GM23338 (cell line): ENCODE data around the gene SCG5. TPM values are rescaled to one million over a fixed set of nuclear protein-coding genes. Genes with fewer than 3 reads are reported as not detected.
A peak's percentile ranks its signal among the peaks of the same experiment; 100 is the strongest.

Experiments used
- ATAC-seq: fragments of 200-7000 bp; cut with Tn5 transposase; 3 replicates; pipeline ENCODE4 v1.9.1; 2020
- DNase-seq: peaks from one replicate; pipeline ENCODE4 v3.0.0-alpha.2; 2015; ENCODE audit warnings: low spot score
- H2AFZ ChIP-seq: fragments of 200-600 bp; sonication (generic); 2 replicates; pipeline ENCODE4 v1.8.0; 2016; ENCODE audit warnings: antibody characterized with exemption, mild to moderate bottlenecking, moderate library complexity
- H3F3A ChIP-seq: fragments of 200-600 bp; sonication (generic); replicated peaks from 2 replicates; pipeline ENCODE4 v1.8.0; 2017; ENCODE audit warnings: antibody characterized with exemption, mixed run types, low read depth
- H3K27ac ChIP-seq: fragments of 200-600 bp; sonication (generic); 2 replicates; pipeline ENCODE4 v1.6.1; 2016; ENCODE audit warnings: low read depth
- H3K27me3 ChIP-seq: fragments of 200-600 bp; sonication (generic); 2 replicates; pipeline ENCODE4 v1.8.0; 2016; ENCODE audit warnings: mild to moderate bottlenecking, mixed run types, moderate library complexity; ENCODE audit not compliant: insufficient read depth
- H3K36me3 ChIP-seq: fragments of 200-600 bp; sonication (generic); 2 replicates; pipeline ENCODE4 v1.8.0; 2016; ENCODE audit warnings: mild to moderate bottlenecking; ENCODE audit not compliant: insufficient read depth
- H3K4me1 ChIP-seq: fragments of 200-600 bp; sonication (generic); 2 replicates; pipeline ENCODE4 v1.8.0; 2016; ENCODE audit warnings: mild to moderate bottlenecking, moderate library complexity; ENCODE audit not compliant: insufficient read depth
- H3K4me2 ChIP-seq: fragments of 200-600 bp; sonication (generic); 2 replicates; pipeline ENCODE4 v1.7.1; 2017; ENCODE audit warnings: mixed run types
- H3K4me3 ChIP-seq: fragments of 200-600 bp; sonication (generic); 2 replicates; pipeline ENCODE4 v1.6.1; 2016; ENCODE audit warnings: mixed run types
- H3K79me2 ChIP-seq: fragments of 200-600 bp; sonication (generic); replicated peaks from 2 replicates; pipeline ENCODE4 v1.8.0; 2017; ENCODE audit warnings: mild to moderate bottlenecking; ENCODE audit not compliant: insufficient read depth
- H3K9me2 ChIP-seq: fragments of 200-600 bp; sonication (generic); 2 replicates; pipeline ENCODE4 v1.8.0; 2017; ENCODE audit not compliant: insufficient read depth
- H4K20me1 ChIP-seq: fragments of 200-600 bp; sonication (generic); replicated peaks from 2 replicates; pipeline ENCODE4 v1.8.0; 2017; ENCODE audit warnings: mild to moderate bottlenecking; ENCODE audit not compliant: insufficient read depth
- H3K27ac Mint-ChIP-seq: 2 replicates; pipeline ENCODE4 v1.8.0; 2020; ENCODE audit warnings: inconsistent platforms, mild to moderate bottlenecking, moderate library complexity, mixed read lengths
- H3K27me3 Mint-ChIP-seq: 3 replicates; pipeline ENCODE4 v1.8.0; 2022; ENCODE audit warnings: low read depth, mild to moderate bottlenecking, moderate library complexity, mixed read lengths, inconsistent platforms; ENCODE audit not compliant: insufficient read depth, poor library complexity
- H3K36me3 Mint-ChIP-seq: 3 replicates; pipeline ENCODE4 v1.8.0; 2021; ENCODE audit warnings: low read depth, mild to moderate bottlenecking, inconsistent platforms, moderate library complexity, mixed read lengths
- H3K4me1 Mint-ChIP-seq: 3 replicates; pipeline ENCODE4 v1.8.0; 2020; ENCODE audit warnings: mild to moderate bottlenecking, inconsistent platforms, mixed read lengths
- H3K4me3 Mint-ChIP-seq: 3 replicates; pipeline ENCODE4 v1.8.0; 2021; ENCODE audit warnings: moderate library complexity, mild to moderate bottlenecking, inconsistent platforms, mixed read lengths
- H3K9me3 Mint-ChIP-seq: 3 replicates; pipeline ENCODE4 v1.8.0; 2020; ENCODE audit warnings: moderate library complexity, mild to moderate bottlenecking, inconsistent platforms, mixed read lengths
- CREB1 ChIP-seq: fragments of 250-450 bp; sonication (Bioruptor Pico); IDR thresholded peaks from 2 replicates; pipeline ENCODE4 v1.5.0; 2020; ENCODE audit warnings: low read depth, mild to moderate bottlenecking, moderate library complexity
- EZH2 ChIP-seq: fragments of 200-600 bp; sonication (generic); IDR thresholded peaks from one replicate; pipeline ENCODE4 v1.8.0; 2017; ENCODE audit warnings: antibody characterized with exemption, mild to moderate bottlenecking, low read depth; ENCODE audit not compliant: unreplicated experiment
- EZH2phosphoT487 ChIP-seq: fragments of 200-600 bp; sonication (generic); IDR thresholded peaks from one replicate; pipeline ENCODE4 v1.8.1; 2018; ENCODE audit warnings: antibody characterized with exemption; ENCODE audit not compliant: unreplicated experiment
- JUNB ChIP-seq: IDR thresholded peaks from one replicate; pipeline ENCODE4 v1.6.1; 2016; ENCODE audit warnings: antibody characterized with exemption; ENCODE audit not compliant: unreplicated experiment
- NANOG ChIP-seq: IDR thresholded peaks from 2 replicates; pipeline ENCODE4 v1.6.1; 2016; ENCODE audit warnings: antibody characterized with exemption, borderline replicate concordance
- POLR2AphosphoS5 ChIP-seq: IDR thresholded peaks from 2 replicates; pipeline ENCODE4 v1.6.1; 2016; ENCODE audit warnings: antibody characterized with exemption, low read depth
- ZNF114 ChIP-seq: fragments of 250-450 bp; sonication (Bioruptor Pico); IDR thresholded peaks from 2 replicates; pipeline ENCODE4 v1.5.0; 2020; ENCODE audit warnings: mild to moderate bottlenecking, moderate library complexity
- polyA plus RNA-seq: library from polyadenylated mRNA; unstranded; fragments of >200 nt; fragmentation: Nextera tagmentation; extraction: Ambion mirVana; gene quantifications from 2 replicates; pipeline ENCODE4 v1.2.1, GENCODE V29; 2016
- total RNA-seq: library from RNA; depleted of rRNA; stranded (reverse); fragments of >200 nt; shearing (Covaris generic); gene quantifications from 2 replicates; pipeline ENCODE4 v1.2.3, GENCODE V29; 2014
- TF ChIP-seq, protein P1 (sequence below), 2 experiments: fragments of 200-600 bp in 1 of 2; sonication (generic) in 1 of 2; conservative IDR thresholded peaks; 2 replicates each; pipeline versions ENCODE4 v1.5.1 to v1.6.1; 2016 to 2017; ENCODE audit warnings: antibody characterized with exemption in 2 of 2, low read depth in 2 of 2, mild to moderate bottlenecking in 2 of 2, moderate library complexity in 1 of 2
- TF ChIP-seq, protein P2 (sequence below): fragments of 250-450 bp; sonication (Bioruptor Pico); IDR thresholded peaks from 2 replicates; pipeline ENCODE4 v1.5.0; 2020; ENCODE audit warnings: mild to moderate bottlenecking, moderate library complexity
- TF ChIP-seq, protein P3 (sequence below): IDR thresholded peaks from 2 replicates; pipeline ENCODE4 v1.6.1; 2016; ENCODE audit warnings: antibody characterized with exemption

Gene SCG5
- total and polyA plus RNA-seq, 2 experiments from 2014 or later = 48.1 to 73.3 TPM

DNA sequence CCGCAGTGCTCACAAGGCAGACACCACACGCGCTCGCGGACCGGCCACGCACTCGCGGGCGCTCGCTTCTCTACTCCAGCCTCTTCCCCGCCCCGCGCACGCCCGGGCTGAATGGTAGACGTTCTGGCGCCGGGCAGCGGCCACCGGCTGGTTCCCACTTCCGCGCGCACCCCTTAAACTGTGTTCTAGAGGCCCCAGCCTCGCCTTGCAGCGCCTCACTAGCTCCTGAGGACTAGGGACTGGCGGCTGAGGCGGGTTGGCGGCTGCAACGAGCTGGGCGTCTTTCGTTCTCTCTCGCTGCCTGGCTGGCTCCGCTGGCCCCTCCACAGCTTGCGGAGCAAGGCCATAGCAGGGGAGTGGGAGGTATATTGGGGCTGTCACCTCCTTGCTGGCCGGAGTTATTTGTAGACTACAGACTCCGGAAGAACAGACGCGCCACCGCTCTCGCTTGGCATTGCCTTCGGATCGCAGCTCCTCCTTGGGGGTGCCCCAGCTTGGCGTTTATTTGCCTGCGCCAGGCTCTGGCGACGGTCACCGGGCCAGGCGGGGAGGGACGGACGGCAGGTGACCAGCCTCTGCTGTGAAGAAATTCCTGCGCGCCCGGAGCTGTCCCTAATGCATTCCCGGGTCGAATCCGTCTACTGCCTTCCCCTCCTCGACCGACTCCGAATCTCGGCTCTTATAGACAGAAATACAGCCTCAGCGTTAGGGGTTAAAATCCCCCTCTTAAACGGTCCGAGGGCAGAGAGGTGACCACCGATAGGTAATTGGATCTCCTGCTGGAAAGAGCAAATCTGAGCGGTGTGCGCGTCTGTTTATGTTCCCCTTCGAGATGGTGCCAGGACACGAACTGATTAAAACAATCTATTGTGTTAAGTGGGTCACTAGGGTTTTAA, 77.6 kb downstream of the SCG5 start:
- Mint-ChIP-seq H3K9me3 (0 out of 3 replicates have a peak, but pooled peaks cover 2% of the 10 kb centered on the region), H3K36me3 (no peaks in the 10 kb centered on the region; the same call in 2 of the 3 replicates), H3K27ac (no peak overlapping the region), H3K4me3 (peak overlapping the region; percentile 63), H3K4me1 (peaks cover 22% of the 10 kb centered on the region), H3K27me3 (peaks cover 56% of the 10 kb centered on the region)
- H3F3A ChIP-seq = no peaks in the 10 kb centered on the region; the same call in 1 of the 2 replicates
- H2AFZ ChIP-seq = peak overlapping the region; percentile 90
- peak overlapping the region; percentile 70 for H3K4me3 ChIP-seq
- H3K36me3 ChIP-seq = no peaks in the 10 kb centered on the region
- peaks cover 88% of the 10 kb centered on the region for H3K27me3 ChIP-seq
- H3K27ac ChIP-seq = no peak overlapping the region
- peaks cover 26% of the 10 kb centered on the region for H3K4me1 ChIP-seq
- H3K79me2 ChIP-seq = no peaks in the 10 kb centered on the region
- ATAC-seq = peak; percentile 39
- no peaks in the 10 kb centered on the region for H3K9me2 ChIP-seq
- TF ChIP-seq, protein P1, sequence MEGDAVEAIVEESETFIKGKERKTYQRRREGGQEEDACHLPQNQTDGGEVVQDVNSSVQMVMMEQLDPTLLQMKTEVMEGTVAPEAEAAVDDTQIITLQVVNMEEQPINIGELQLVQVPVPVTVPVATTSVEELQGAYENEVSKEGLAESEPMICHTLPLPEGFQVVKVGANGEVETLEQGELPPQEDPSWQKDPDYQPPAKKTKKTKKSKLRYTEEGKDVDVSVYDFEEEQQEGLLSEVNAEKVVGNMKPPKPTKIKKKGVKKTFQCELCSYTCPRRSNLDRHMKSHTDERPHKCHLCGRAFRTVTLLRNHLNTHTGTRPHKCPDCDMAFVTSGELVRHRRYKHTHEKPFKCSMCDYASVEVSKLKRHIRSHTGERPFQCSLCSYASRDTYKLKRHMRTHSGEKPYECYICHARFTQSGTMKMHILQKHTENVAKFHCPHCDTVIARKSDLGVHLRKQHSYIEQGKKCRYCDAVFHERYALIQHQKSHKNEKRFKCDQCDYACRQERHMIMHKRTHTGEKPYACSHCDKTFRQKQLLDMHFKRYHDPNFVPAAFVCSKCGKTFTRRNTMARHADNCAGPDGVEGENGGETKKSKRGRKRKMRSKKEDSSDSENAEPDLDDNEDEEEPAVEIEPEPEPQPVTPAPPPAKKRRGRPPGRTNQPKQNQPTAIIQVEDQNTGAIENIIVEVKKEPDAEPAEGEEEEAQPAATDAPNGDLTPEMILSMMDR (conservative IDR thresholded peaks at IDR 0.05; ENCODE audit: low read depth in 2 of 2) = no peak
- TF ChIP-seq EZH2phosphoT487 (peak; percentile 1), NANOG (no peak), EZH2 (peak; percentile 82)
- H3K4me2 ChIP-seq = peak overlapping the region; percentile 88
- peak; percentile 63 for DNase-seq
- no peaks in the 10 kb centered on the region for H4K20me1 ChIP-seq

DNA sequence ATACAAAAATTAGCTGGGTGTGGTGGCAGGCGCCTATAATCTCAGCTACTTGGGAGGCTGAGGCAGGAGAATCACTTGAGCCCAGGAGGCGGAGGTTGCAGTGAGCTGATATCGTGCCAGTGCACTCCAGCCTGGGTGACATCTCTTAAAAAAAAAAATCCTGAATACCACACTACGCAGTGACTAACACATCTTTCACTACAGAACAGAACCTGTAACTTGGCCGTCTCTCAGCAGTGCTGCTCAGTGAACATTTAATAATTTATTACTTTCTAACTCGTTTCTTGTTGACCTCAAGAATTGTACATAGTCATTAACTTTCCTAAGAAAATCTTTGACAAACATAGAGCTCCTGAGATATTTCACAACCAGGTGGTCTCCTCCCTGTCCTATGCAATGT, 80.1 kb downstream of the SCG5 start:
- DNase-seq = no peak
- no peaks in the 10 kb centered on the region for H3K79me2 ChIP-seq
- ATAC-seq = no peak
- H3K4me2 ChIP-seq = no peak overlapping the region
- Mint-ChIP-seq H3K27ac (no peak overlapping the region), H3K27me3 (peaks cover 45% of the 10 kb centered on the region), H3K4me3 (no peak overlapping the region), H3K36me3 (no peaks in the 10 kb centered on the region; the same call in 2 of the 3 replicates), H3K4me1 (peaks cover 12% of the 10 kb centered on the region), H3K9me3 (peaks cover 5% of the 10 kb centered on the region; the same call in 1 of the 3 replicates)
- H3K36me3 ChIP-seq = no peaks in the 10 kb centered on the region
- H2AFZ ChIP-seq = no peak overlapping the region
- H3K4me3 ChIP-seq = no peak overlapping the region
- H3K27me3 ChIP-seq = peaks cover 63% of the 10 kb centered on the region
- no peaks in the 10 kb centered on the region for H3K9me2 ChIP-seq
- H3F3A ChIP-seq = no peaks in the 10 kb centered on the region; the same call in 1 of the 2 replicates
- no peaks in the 10 kb centered on the region for H4K20me1 ChIP-seq
- peaks cover 17% of the 10 kb centered on the region for H3K4me1 ChIP-seq
- no peak overlapping the region for H3K27ac ChIP-seq
- TF ChIP-seq NANOG (no peak), POLR2AphosphoS5 (no peak), JUNB (no peak), EZH2 (no peak), CREB1 (CRISPR knock-in tag) (no peak), EZH2phosphoT487 (no peak), ZNF114 (CRISPR knock-in tag) (no peak)
- TF ChIP-seq, protein P2, sequence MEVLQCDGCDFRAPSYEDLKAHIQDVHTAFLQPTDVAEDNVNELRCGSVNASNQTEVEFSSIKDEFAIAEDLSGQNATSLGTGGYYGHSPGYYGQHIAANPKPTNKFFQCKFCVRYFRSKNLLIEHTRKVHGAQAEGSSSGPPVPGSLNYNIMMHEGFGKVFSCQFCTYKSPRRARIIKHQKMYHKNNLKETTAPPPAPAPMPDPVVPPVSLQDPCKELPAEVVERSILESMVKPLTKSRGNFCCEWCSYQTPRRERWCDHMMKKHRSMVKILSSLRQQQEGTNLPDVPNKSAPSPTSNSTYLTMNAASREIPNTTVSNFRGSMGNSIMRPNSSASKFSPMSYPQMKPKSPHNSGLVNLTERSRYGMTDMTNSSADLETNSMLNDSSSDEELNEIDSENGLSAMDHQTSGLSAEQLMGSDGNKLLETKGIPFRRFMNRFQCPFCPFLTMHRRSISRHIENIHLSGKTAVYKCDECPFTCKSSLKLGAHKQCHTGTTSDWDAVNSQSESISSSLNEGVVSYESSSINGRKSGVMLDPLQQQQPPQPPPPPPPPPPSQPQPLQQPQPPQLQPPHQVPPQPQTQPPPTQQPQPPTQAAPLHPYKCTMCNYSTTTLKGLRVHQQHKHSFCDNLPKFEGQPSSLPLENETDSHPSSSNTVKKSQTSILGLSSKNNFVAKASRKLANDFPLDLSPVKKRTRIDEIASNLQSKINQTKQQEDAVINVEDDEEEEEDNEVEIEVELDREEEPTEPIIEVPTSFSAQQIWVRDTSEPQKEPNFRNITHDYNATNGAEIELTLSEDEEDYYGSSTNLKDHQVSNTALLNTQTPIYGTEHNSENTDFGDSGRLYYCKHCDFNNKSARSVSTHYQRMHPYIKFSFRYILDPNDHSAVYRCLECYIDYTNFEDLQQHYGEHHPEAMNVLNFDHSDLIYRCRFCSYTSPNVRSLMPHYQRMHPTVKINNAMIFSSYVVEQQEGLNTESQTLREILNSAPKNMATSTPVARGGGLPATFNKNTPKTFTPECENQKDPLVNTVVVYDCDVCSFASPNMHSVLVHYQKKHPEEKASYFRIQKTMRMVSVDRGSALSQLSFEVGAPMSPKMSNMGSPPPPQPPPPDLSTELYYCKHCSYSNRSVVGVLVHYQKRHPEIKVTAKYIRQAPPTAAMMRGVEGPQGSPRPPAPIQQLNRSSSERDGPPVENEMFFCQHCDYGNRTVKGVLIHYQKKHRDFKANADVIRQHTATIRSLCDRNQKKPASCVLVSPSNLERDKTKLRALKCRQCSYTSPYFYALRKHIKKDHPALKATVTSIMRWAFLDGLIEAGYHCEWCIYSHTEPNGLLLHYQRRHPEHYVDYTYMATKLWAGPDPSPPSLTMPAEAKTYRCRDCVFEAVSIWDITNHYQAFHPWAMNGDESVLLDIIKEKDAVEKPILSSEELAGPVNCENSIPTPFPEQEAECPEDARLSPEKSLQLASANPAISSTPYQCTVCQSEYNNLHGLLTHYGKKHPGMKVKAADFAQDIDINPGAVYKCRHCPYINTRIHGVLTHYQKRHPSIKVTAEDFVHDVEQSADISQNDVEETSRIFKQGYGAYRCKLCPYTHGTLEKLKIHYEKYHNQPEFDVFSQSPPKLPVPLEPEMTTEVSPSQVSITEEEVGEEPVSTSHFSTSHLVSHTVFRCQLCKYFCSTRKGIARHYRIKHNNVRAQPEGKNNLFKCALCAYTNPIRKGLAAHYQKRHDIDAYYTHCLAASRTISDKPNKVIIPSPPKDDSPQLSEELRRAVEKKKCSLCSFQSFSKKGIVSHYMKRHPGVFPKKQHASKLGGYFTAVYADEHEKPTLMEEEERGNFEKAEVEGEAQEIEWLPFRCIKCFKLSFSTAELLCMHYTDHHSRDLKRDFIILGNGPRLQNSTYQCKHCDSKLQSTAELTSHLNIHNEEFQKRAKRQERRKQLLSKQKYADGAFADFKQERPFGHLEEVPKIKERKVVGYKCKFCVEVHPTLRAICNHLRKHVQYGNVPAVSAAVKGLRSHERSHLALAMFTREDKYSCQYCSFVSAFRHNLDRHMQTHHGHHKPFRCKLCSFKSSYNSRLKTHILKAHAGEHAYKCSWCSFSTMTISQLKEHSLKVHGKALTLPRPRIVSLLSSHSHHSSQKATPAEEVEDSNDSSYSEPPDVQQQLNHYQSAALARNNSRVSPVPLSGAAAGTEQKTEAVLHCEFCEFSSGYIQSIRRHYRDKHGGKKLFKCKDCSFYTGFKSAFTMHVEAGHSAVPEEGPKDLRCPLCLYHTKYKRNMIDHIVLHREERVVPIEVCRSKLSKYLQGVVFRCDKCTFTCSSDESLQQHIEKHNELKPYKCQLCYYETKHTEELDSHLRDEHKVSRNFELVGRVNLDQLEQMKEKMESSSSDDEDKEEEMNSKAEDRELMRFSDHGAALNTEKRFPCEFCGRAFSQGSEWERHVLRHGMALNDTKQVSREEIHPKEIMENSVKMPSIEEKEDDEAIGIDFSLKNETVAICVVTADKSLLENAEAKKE = no peak
- TF ChIP-seq, protein P3, sequence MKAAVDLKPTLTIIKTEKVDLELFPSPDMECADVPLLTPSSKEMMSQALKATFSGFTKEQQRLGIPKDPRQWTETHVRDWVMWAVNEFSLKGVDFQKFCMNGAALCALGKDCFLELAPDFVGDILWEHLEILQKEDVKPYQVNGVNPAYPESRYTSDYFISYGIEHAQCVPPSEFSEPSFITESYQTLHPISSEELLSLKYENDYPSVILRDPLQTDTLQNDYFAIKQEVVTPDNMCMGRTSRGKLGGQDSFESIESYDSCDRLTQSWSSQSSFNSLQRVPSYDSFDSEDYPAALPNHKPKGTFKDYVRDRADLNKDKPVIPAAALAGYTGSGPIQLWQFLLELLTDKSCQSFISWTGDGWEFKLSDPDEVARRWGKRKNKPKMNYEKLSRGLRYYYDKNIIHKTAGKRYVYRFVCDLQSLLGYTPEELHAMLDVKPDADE = no peak
